Upper lobe of left lung (tissue), 6 donors: ENCODE results near the gene ANXA4. TPM values are rescaled to one million over a fixed set of nuclear protein-coding genes. Genes with fewer than 3 reads are reported as not detected.

Experiments used
- ATAC-seq, 2 donors: fragments of 200-7000 bp; cut with Tn5 transposase; one replicate each; pipeline ENCODE4 v1.9.1; 2022; ENCODE audit warnings: mild to moderate bottlenecking in 2 of 2, moderate library complexity in 2 of 2; ENCODE audit not compliant: low FRiP score in 2 of 2
- DNase-seq, 2 donors: peaks; one replicate each; pipeline ENCODE4 v3.0.0-alpha.2; 2019 to 2020
- H3K27ac ChIP-seq, 4 donors: fragments of 200-600 bp; sonication (generic); one replicate each; pipeline ENCODE4 v1.5.1; 2016 to 2019
- H3K27me3 ChIP-seq, 4 donors: fragments of 200-600 bp; sonication (generic); one replicate each; pipeline ENCODE4 v1.5.1; 2017 to 2019
- H3K36me3 ChIP-seq, 4 donors: fragments of 200-600 bp; sonication (generic); one replicate each; pipeline ENCODE4 v1.5.1; 2016 to 2019
- H3K4me1 ChIP-seq, 4 donors: fragments of 200-600 bp; sonication (generic); one replicate each; pipeline ENCODE4 v1.5.1; 2018 to 2019
- H3K4me3 ChIP-seq, 4 donors: fragments of 200-600 bp; sonication (generic); one replicate each; pipeline ENCODE4 v1.5.1; 2017 to 2019; ENCODE audit warnings: mild to moderate bottlenecking in 2 of 4, moderate library complexity in 1 of 4
- H3K9me3 ChIP-seq, 4 donors: fragments of 200-600 bp; sonication (generic); one replicate each; pipeline ENCODE4 v1.5.1; 2018 to 2019
- CTCF ChIP-seq, 6 experiments: fragments of 450-650 bp in 4 of 6; fragments of 200-600 bp in 2 of 6; sonication (generic) in 2 of 6; IDR thresholded peaks; one replicate each; pipeline ENCODE4 v1.5.1; 2016 to 2019; ENCODE audit warnings: antibody characterized with exemption in 6 of 6
- EP300 ChIP-seq, 4 donors: sonication (generic); formaldehyde crosslinking; IDR thresholded peaks; one replicate each; pipeline ENCODE4 v1.5.1; 2017; ENCODE audit warnings: antibody characterized with exemption in 4 of 4, control low read depth in 2 of 4
- POLR2A ChIP-seq, 4 donors: fragments of 450-650 bp; IDR thresholded peaks; one replicate each; pipeline ENCODE4 v1.5.1; 2016 to 2017; ENCODE audit warnings: antibody characterized with exemption in 4 of 4, mild to moderate bottlenecking in 2 of 4
- POLR2AphosphoS5 ChIP-seq, 2 donors: sonication (generic); formaldehyde crosslinking; IDR thresholded peaks; one replicate each; pipeline ENCODE4 v1.5.1; 2017; ENCODE audit warnings: antibody characterized with exemption in 2 of 2
- WGBS, 2 donors: methylation state at CpG; one replicate each; pipeline ENCODE4 v1.1.5; 2017 to 2018; 5-methylcytosine and 5-hydroxymethylcytosine counted together
- total RNA-seq, 6 donors: library from RNA; depleted of rRNA in 4 of 6; stranded (reverse); fragments of >200 nt in 4 of 6; gene quantifications; one replicate each; pipeline versions ENCODE4 v1.1.0 to v1.2.1, GENCODE V29; 2016 to 2021
- donor health status: DM: no; HTN: no; CAD: no; lungs with moderate emphysema.
- donor health status: DM: no; HTN: yes; CAD: no; lungs with severe emphysema.

The ANXA4 gene
- total RNA-seq, 6 donors from 2014 or later = 84.0 to 214 (median 161) TPM

GRCh38 chr2:69846182-69847067 is 104.5 kb downstream of the ANXA4 start:
- no peak for DNase-seq
- 88 to 90% methylated on average over 9 of the region's 9 CpGs for WGBS, 2 donors
- H3K4me1 ChIP-seq = no peaks in the 10 kb centered on the region
- H3K4me3 ChIP-seq = no peak overlapping the region
- no peak for ATAC-seq
- H3K27ac ChIP-seq = no peak overlapping the region
- no peaks in the 10 kb centered on the region for H3K27me3 ChIP-seq
- H3K9me3 ChIP-seq = no peaks in the 10 kb centered on the region
- peaks cover 0 to 57% (median 20%) of the 10 kb centered on the region in 4 donors for H3K36me3 ChIP-seq
- TF ChIP-seq POLR2A (IDR thresholded peaks at IDR 0.05) = no peak
- no peak for TF ChIP-seq EP300 (IDR thresholded peaks at IDR 0.05)
- TF ChIP-seq POLR2AphosphoS5 (IDR thresholded peaks at IDR 0.05) = no peak
- no peak for TF ChIP-seq CTCF (IDR thresholded peaks at IDR 0.05)

- Histone ChIP-seq H3K27ac (no peak overlapping the region), H3K4me1 (no peaks in the 10 kb centered on the region), H3K27me3 (no peaks in the 10 kb centered on the region), H3K9me3 (no peaks in the 10 kb centered on the region), H3K4me3 (no peak overlapping the region), H3K36me3 (peaks cover 0 to 53% (median 22%) of the 10 kb centered on the region in 4 donors)
- DNase-seq (no peak), ATAC-seq (no peak)
- TF ChIP-seq POLR2AphosphoS5 (IDR thresholded peaks at IDR 0.05) (no peak), CTCF (IDR thresholded peaks at IDR 0.05) (no peak), EP300 (IDR thresholded peaks at IDR 0.05) (no peak), POLR2A (IDR thresholded peaks at IDR 0.05) (no peak)
- WGBS, 2 donors = 93 to 94% methylated on average over 5 of the region's 5 CpGs
Observed at GRCh38 chr2:69847068-69847828, 105.3 kb downstream of the ANXA4 start.

GRCh38 chr2:69848186-69848790 is 106.4 kb downstream of the ANXA4 start:
- Histone ChIP-seq H3K4me3 (no peak overlapping the region), H3K9me3 (no peaks in the 10 kb centered on the region), H3K27ac (no peak overlapping the region), H3K4me1 (no peaks in the 10 kb centered on the region), H3K36me3 (peaks cover 0 to 63% (median 25%) of the 10 kb centered on the region in 4 donors), H3K27me3 (no peaks in the 10 kb centered on the region)
- ATAC-seq (no peak), DNase-seq (no peak)
- TF ChIP-seq POLR2A (IDR thresholded peaks at IDR 0.05) (no peak), CTCF (IDR thresholded peaks at IDR 0.05) (no peak), EP300 (IDR thresholded peaks at IDR 0.05) (no peak), POLR2AphosphoS5 (IDR thresholded peaks at IDR 0.05) (no peak)
- WGBS, 2 donors = 92 to 95% methylated on average over 7 of the region's 7 CpGs

GRCh38 chr2:69858261-69858660 is 116.3 kb downstream of the ANXA4 start:
- ATAC-seq = no peak
- H3K4me1 ChIP-seq = no peaks in the 10 kb centered on the region
- no peaks in the 10 kb centered on the region for H3K27me3 ChIP-seq
- TF ChIP-seq POLR2A (IDR thresholded peaks at IDR 0.05) = no peak
- no peak for TF ChIP-seq CTCF (IDR thresholded peaks at IDR 0.05)
- no peak for TF ChIP-seq EP300 (IDR thresholded peaks at IDR 0.05)
- TF ChIP-seq POLR2AphosphoS5 (IDR thresholded peaks at IDR 0.05) = no peak
- H3K4me3 ChIP-seq = no peak overlapping the region
- DNase-seq = no peak
- no peak overlapping the region for H3K27ac ChIP-seq
- H3K36me3 ChIP-seq = peaks cover 0 to 21% (median 0%) of the 10 kb centered on the region in 4 donors
- H3K9me3 ChIP-seq = no peaks in the 10 kb centered on the region
- WGBS, 2 donors = 91% methylated on average over 2 of the region's 2 CpGs
